Panc1 (cell line): ENCODE results near the gene LMO1. TPM values are rescaled to one million over a fixed set of nuclear protein-coding genes. Genes with fewer than 3 reads are reported as not detected.
A peak's percentile ranks its signal among the peaks of the same experiment; 100 is the strongest.

ENCODE experiments used
- ATAC-seq: fragments of 200-7000 bp; cut with Tn5 transposase; 2 replicates; pipeline ENCODE4 v1.9.1; 2020; ENCODE audit warnings: mild to moderate bottlenecking, moderate library complexity
- BruUV-seq: library from RNA; stranded (reverse); fragments of 400-500 nt; replicated peaks from 2 replicates; lab custom pipeline; 2021; lab: Mats Ljungman, UMichigan
- CTCF ChIA-PET: fragments of 300-600 bp; sonication (Branson Sonifier 250); formaldehyde crosslinking; loops from one replicate; lab custom pipeline; 2022; ENCODE audit warnings: antibody characterized with exemption; lab: Charles Lee
- POLR2A ChIA-PET: fragments of 300-600 bp; sonication (Branson Sonifier 250); formaldehyde crosslinking; loops from one replicate; lab custom pipeline; 2022; ENCODE audit warnings: antibody characterized with exemption; lab: Charles Lee
- DNase-seq: peaks from one replicate; pipeline ENCODE4 v3.0.0-alpha.2; 2010; ENCODE audit warnings: low read depth, low spot score
- H3K27ac ChIP-seq: 2 replicates; pipeline ENCODE4 v1.5.1; 2011; ENCODE audit warnings: mild to moderate bottlenecking, low read length, inconsistent platforms
- H3K27me3 ChIP-seq: fragments of 200-500 bp; sonication (Bioruptor generic); 2 replicates; pipeline ENCODE4 v1.6.0; 2014; ENCODE audit warnings: low read length, inconsistent platforms; ENCODE audit not compliant: control insufficient read depth, insufficient read depth
- H3K36me3 ChIP-seq: fragments of 200-500 bp; sonication (Bioruptor generic); 2 replicates; pipeline ENCODE4 v1.5.1; 2014; ENCODE audit warnings: inconsistent platforms, mild to moderate bottlenecking, low read length, moderate library complexity; ENCODE audit not compliant: control insufficient read depth, insufficient read depth
- H3K4me1 ChIP-seq: 2 replicates; pipeline ENCODE4 v1.5.1; 2011; ENCODE audit warnings: inconsistent platforms, mild to moderate bottlenecking, low read length, moderate library complexity; ENCODE audit not compliant: control insufficient read depth, insufficient read depth
- H3K4me3 ChIP-seq, 2 experiments: 2 replicates each; pipeline ENCODE4 v1.5.1; 2011 to 2012; ENCODE audit warnings: low read depth in 2 of 2, low read length in 2 of 2, mild to moderate bottlenecking in 2 of 2, inconsistent platforms in 1 of 2, moderate library complexity in 1 of 2
- H3K9me3 ChIP-seq: fragments of 200-500 bp; sonication (Bioruptor generic); 2 replicates; pipeline ENCODE4 v1.5.1; 2014; ENCODE audit warnings: low read depth, mild to moderate bottlenecking, inconsistent platforms, low read length, moderate library complexity; ENCODE audit not compliant: control insufficient read depth, insufficient read depth
- CTCF ChIP-seq: fragments of 450-650 bp; IDR thresholded peaks from 2 replicates; pipeline ENCODE4 v1.5.1; 2017; ENCODE audit warnings: mild to moderate bottlenecking
- POLR2AphosphoS5 ChIP-seq: IDR thresholded peaks from 2 replicates; pipeline ENCODE4 v1.6.1; 2012; ENCODE audit warnings: mild to moderate bottlenecking, low read depth, low read length, moderate library complexity
- REST ChIP-seq, 2 experiments: IDR thresholded peaks; 2 replicates each; pipeline ENCODE4 v1.6.1; 2011 to 2012; ENCODE audit warnings: low read depth in 2 of 2, control low read depth in 1 of 2, low read length in 1 of 2, mild to moderate bottlenecking in 1 of 2, moderate library complexity in 1 of 2; ENCODE audit not compliant: insufficient read depth in 1 of 2
- SIN3A ChIP-seq: IDR thresholded peaks from 2 replicates; pipeline ENCODE4 v1.6.1; 2012; ENCODE audit warnings: low read depth, mild to moderate bottlenecking, low read length, moderate library complexity, borderline replicate concordance; ENCODE audit not compliant: insufficient read depth
- TCF7L2 ChIP-seq: IDR thresholded peaks from 2 replicates; pipeline ENCODE4 v1.6.1; 2011; ENCODE audit warnings: mild to moderate bottlenecking, low read depth, low read length, inconsistent platforms
- in situ Hi-C: cut with HindIII; loops from 2 replicates; pipeline ENCODE4 v1.10.0; 2016; ENCODE audit warnings: low sequenced_read_pairs, low pct_unique_long_range_greater_than_20kb
- intact Hi-C: fragments of 100-400 bp; cut with micrococcal nuclease; formaldehyde crosslinking; loops from one replicate; pipeline ENCODE4 v1.10.0; 2022; ENCODE audit not compliant: unreplicated experiment
- total RNA-seq: library from RNA; stranded (reverse); gene quantifications from one replicate; pipeline ENCODE4 v1.2.1, GENCODE V29; 2021; ENCODE audit not compliant: unreplicated experiment

LMO1 gene
- total RNA-seq, 1 experiment from 2014 or later = not detected

DNA sequence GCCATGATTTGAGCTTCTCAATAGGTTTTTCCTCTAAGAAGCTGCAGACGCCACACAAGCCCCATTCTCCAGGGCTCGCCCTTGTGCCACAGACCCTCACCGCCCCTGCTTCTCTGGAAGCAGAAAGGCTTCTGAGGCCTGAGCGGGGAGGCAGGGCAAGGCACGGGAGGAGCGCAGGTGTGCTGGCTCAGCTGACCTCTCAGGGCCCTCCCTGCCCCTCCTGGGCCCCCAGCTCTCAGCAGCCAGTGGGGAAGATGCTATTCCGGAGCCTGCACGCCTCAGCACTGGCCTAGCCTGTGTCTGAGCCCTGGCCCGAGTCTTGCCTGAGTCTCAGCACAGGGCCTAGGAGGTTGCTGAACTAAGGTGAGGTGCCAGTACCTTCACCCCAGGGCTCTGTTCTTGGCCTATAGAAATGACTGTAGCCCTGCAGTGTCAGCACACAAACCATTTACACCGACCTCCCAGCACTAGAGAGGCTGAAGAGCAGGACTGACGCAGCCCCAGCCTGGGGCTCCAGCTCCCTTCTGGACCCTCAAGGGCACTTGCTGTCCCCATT is 47.1 kb upstream of the LMO1 start:
- POLR2A ChIA-PET = interaction anchor here (0.6 kb wide), 1 partner anchor 743 kb away, joined by 3 read pairs; no protein-coding TSS in a partner anchor
- Histone ChIP-seq H3K36me3 (no peaks in the 10 kb centered on the region), H3K27me3 (no peaks in the 10 kb centered on the region), H3K4me1 (no peaks in the 10 kb centered on the region), H3K27ac (no peak overlapping the region), H3K9me3 (no peaks in the 10 kb centered on the region), H3K4me3 (no peak overlapping the region)
- TF ChIP-seq SIN3A (no peak), TCF7L2 (no peak), CTCF (no peak), REST (IDR thresholded peaks at IDR 0.05; ENCODE audit: insufficient read depth in 1 of 2, low read depth in 2 of 2, low read length in 1 of 2) (no peak), POLR2AphosphoS5 (no peak)
- DNase-seq (no peak), ATAC-seq (no peak)
- no TSS peak for BruUV-seq
- in situ Hi-C loops (no loop called here), intact Hi-C loops (loop anchor here (10.0 kb wide), 1 partner anchor 86 kb away; no protein-coding TSS in a partner anchor)
- CTCF ChIA-PET = no interaction called here

- Histone ChIP-seq H3K27ac (no peak overlapping the region), H3K36me3 (no peaks in the 10 kb centered on the region), H3K9me3 (no peaks in the 10 kb centered on the region), H3K4me3 (no peak overlapping the region), H3K4me1 (no peaks in the 10 kb centered on the region), H3K27me3 (no peaks in the 10 kb centered on the region)
- ATAC-seq (peak; percentile 52; the same call in 1 of the 2 replicates), DNase-seq (no peak)
- ChIA-PET CTCF (no interaction called here), POLR2A (interaction anchor here (0.6 kb wide), 1 partner anchor 744 kb away, joined by 3 read pairs; no protein-coding TSS in a partner anchor)
- in situ Hi-C loops (no loop called here), intact Hi-C loops (loop anchor here (10.0 kb wide), 1 partner anchor 85 kb away; no protein-coding TSS in a partner anchor)
- no TSS peak for BruUV-seq
- TF ChIP-seq REST (IDR thresholded peaks at IDR 0.05; ENCODE audit: insufficient read depth in 1 of 2, low read depth in 2 of 2, low read length in 1 of 2) (no peak), TCF7L2 (no peak)
These were observed 46.2 kb upstream of the LMO1 start for GRCh38 chr11:8309862-8310261.
